GM19099 (cell line): Measurements from ENCODE around the gene USP34.

Experiments
- POLR2A ChIP-seq: IDR thresholded peaks from 3 replicates; pipeline ENCODE4 v1.6.1; 2011; ENCODE audit warnings: low read depth; ENCODE audit not compliant: insufficient read length; ENCODE audit errors: extremely low read depth

Gene USP34

DNA sequence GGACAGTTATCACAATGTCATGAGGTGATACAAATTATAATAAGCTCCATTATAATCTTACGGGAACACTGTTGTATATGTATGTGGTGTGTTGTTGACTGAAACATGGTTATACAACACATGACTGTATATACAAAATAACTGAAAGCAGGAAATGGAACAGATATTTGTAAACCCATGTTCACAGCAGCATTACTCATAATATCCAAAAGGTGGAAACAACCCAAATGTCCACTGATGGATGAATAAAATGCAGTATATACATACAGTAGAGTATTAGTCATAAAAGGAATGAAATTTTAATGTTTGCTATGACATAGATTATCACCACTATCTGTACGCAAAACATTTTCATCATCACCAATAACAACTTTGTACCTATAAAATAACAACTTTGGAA is 107.3 kb downstream of the USP34 start:
- no peak for TF ChIP-seq POLR2A

- TF ChIP-seq POLR2A, result no peak
These were observed 108.0 kb downstream of the USP34 start for GRCh38 chr2:61362873-61363272.

- TF ChIP-seq POLR2A, result no peak
These were observed 109.8 kb downstream of the USP34 start for GRCh38 chr2:61361068-61361467.

DNA sequence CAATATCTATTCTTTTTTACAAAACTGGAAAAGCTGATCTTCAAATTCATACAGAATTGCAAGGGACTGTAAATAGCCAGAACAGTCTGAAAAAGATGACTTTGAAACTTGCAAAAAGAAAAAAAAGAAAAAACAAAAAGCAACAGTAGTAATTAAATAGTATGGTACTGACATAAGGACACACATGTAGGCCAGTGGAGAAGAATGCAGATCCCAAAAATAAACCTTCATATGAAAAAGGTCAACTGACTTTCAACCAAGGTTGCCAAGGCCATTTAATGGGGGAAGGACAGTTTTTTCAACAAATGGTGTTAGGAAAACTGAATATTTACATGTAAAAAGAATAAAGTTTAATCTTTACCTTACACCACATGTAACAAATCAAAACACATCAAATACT is 111.8 kb downstream of the USP34 start:
- TF ChIP-seq POLR2A, result no peak

DNA sequence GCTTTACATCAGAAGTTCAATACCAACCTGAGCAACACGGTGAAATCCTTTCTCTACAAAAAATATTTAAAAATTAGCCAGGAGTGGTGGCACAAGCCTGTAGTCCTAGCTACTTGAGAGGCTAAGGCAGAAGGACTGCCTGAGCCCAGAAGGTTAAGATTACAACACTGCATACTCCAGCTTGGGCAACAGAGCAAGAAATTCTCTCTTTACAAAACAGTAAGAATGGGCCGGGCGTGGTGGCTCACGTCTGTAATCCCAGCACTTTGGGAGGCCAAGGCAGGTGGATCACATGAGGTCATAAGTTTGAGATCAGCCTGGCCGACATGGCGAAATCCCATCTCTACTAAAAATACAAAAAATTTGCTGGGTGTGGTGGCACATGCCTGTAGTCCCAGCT is 113.2 kb downstream of the USP34 start:
- TF ChIP-seq POLR2A, result no peak

GRCh38 chr2:61356958-61357350 is 113.9 kb downstream of the USP34 start:
- TF ChIP-seq POLR2A, result no peak

DNA sequence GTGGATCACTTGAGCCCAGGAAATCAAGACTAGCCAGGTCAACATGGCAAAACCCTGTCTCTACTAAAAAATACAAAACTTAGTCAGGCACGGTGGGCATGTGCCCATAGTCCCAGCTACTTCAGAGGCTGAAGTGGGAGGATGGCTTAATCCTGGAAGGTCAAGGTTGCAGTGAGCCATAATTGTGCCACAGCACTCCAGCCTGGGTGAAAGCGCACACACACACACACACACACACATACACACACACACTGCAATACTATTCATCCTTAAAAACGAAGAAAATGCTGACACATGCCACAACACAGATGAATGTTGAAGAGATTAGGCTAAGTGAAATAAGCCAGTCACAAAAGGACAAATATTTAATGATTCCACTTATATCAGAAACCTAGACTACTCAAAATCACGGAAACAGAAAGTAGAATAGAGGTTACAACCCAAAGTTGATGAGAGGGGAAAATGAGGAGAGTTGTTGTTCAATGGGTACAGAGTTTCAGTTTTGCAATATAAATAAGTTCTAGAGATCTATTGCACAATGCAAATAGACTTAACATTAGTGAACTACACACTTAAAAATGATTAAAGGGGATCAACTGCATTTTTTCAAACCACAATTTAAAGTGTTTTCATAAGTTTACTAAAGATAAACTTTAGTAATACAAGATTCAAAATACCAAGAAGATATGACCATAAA is 114.5 kb downstream of the USP34 start:
- TF ChIP-seq POLR2A, result no peak

DNA sequence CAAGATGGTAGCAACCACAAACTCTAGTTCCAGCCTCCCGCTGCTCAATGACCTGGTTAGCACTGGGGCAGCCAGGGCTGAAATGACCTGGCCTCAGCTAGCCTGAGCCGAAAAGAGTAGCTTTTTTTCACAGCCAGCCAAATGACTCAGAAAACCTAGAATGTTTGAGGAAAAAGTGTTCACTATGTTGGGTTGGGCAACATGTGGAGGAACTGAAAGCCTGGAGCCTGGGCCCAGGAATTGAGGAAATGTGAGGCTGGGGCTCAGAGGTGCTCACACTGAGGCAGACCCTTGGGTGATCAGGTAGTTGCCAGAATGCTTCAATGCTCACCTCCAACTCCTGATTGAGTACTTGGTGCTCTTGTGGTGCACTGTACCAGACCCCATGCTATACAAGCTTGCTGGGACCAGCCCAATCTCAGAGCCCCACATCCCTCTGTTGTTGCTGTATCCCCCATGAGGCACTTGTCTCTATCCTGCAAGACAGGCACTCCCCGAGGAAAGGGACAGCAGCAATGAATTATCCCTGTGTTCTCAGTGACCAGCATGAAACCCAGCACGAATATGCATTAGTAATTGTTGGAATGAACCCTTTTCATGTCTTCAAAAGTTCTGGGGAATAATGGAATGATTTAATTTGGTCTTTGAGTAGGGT is 116.2 kb downstream of the USP34 start:
- no peak for TF ChIP-seq POLR2A

- TF ChIP-seq POLR2A, result no peak
These were observed 117.0 kb downstream of the USP34 start for GRCh38 chr2:61353909-61354308.

- no peak for TF ChIP-seq POLR2A
These were observed 120.1 kb downstream of the USP34 start for GRCh38 chr2:61350777-61351176.

DNA sequence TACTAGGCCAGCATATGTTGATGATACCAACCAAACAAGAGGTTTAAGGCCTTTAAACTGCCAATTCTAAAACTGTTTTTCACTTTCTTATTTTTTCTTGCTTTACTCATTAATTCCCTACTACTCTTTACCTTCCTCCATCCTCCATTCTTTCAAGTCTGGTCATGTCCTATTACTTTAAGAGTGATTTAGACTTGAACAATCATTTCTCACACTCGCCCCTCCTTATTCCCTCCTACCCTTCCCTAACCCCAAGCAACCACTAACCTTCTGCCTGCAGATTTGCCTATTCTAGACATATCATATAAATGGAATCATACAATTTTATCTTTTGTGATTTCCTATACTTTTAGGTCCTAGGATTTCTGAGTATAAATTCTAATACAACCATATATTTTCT is 127.7 kb downstream of the USP34 start:
- no peak for TF ChIP-seq POLR2A

DNA sequence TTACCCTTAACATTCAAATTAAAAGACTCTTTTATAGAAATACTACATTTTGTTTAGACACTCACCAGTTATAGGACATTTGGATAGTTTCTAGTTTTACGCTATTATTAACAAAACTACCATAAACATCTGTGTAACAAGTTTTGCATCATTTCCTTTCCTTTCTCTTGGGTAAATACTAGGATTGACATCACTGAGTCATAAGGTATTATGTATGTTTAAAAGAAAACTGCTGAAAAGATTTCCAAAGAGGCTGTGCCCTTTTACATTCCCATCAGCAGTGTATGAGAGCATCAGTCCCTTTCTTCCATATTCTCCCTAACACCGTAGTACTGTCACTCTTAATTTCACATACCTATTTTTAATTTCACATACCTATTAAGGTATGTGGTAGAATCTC is 130.6 kb downstream of the USP34 start:
- TF ChIP-seq POLR2A, result no peak

GRCh38 chr2:61338447-61338846 is 132.4 kb downstream of the USP34 start:
- TF ChIP-seq POLR2A, result no peak

- no peak for TF ChIP-seq POLR2A
These were observed 135.7 kb downstream of the USP34 start for GRCh38 chr2:61335187-61335586.

GRCh38 chr2:61334466-61334865 is 136.4 kb downstream of the USP34 start:
- no peak for TF ChIP-seq POLR2A

- no peak for TF ChIP-seq POLR2A
These were observed 142.1 kb downstream of the USP34 start for GRCh38 chr2:61328707-61329251.

DNA sequence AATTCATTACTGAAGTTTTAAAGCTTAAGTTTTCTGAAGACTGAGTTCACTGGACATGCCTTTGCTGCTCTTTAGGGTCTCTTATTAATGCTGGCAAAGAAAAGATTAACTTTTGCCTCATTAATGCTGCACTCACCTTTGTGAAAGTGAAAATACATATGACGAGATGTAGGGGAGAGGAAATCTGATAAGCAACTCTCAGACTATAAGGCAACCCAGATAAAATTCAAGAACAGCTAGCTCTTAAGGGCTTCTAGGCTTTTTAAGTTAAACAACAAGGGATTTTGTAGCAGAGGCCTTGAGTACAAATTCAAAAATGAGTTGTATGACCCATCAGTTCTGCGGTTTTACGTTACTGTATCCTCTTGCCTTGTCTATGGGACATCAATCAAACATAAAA is 143.7 kb downstream of the USP34 start:
- no peak for TF ChIP-seq POLR2A

DNA sequence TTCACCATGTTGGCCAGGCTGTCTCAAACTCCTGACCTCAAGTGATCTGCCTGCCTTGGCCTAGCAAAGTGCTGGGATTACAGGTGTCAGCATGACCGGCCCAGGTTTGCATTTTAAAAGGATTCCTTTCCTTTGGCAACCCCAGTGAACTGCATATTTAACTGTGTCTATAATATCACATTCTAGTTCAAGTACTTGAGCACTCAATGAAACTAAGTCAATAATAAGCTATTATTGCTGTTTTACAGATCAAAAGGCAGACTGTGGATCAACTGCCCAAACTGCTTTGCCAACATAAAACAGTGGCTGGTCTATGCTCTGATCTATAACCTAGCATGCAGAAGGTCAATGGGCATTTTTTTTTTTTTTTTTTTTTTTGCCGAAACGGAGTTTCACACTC is 144.5 kb downstream of the USP34 start:
- no peak for TF ChIP-seq POLR2A
